ENCODE measurements around the gene PTPRF.
"Not testable (repeated sequence)": the region's sequence is repeated elsewhere in the genome, so short reads cannot be mapped to it uniquely, and the experiment has no call there.

Gene PTPRF

GRCh38 chr1:43537423-43538142, 6.9 kb downstream of the PTPRF start:
- DNase-seq (ENCODE audit: low read depth, low spot score), result no peak

- DNase-seq (ENCODE audit: low read depth, low spot score), result no peak
These were observed 7.4 kb downstream of the PTPRF start for GRCh38 chr1:43538143-43538487.

GRCh38 chr1:43538969-43539368, 8.3 kb downstream of the PTPRF start:
- no peak for DNase-seq (ENCODE audit: low read depth, low spot score)

GRCh38 chr1:43539726-43540434, 9.2 kb downstream of the PTPRF start:
- DNase-seq (ENCODE audit: low read depth, low spot score), result no peak

GRCh38 chr1:43540653-43541071, 10.0 kb downstream of the PTPRF start:
- no peak for DNase-seq (ENCODE audit: low read depth, low spot score)

- no peak for DNase-seq (ENCODE audit: low read depth, low spot score)
These were observed 10.5 kb downstream of the PTPRF start for GRCh38 chr1:43541141-43541540.

GRCh38 chr1:43541721-43542401, 11.2 kb downstream of the PTPRF start:
- DNase-seq (ENCODE audit: low read depth, low spot score), result no peak

GRCh38 chr1:43542527-43543458, 12.1 kb downstream of the PTPRF start:
- no peak for DNase-seq (ENCODE audit: low read depth, low spot score)

GRCh38 chr1:43543567-43543966, 12.9 kb downstream of the PTPRF start:
- no peak for DNase-seq (ENCODE audit: low read depth, low spot score)

GRCh38 chr1:43545339-43545694, 14.6 kb downstream of the PTPRF start:
- no peak for DNase-seq (ENCODE audit: low read depth, low spot score)

GRCh38 chr1:43545695-43546387, 15.2 kb downstream of the PTPRF start:
- DNase-seq (ENCODE audit: low read depth, low spot score), result no peak

GRCh38 chr1:43546388-43547100, 15.9 kb downstream of the PTPRF start:
- DNase-seq (ENCODE audit: low read depth, low spot score), result no peak

- DNase-seq (ENCODE audit: low read depth, low spot score), result no peak
These were observed 16.9 kb downstream of the PTPRF start for GRCh38 chr1:43547538-43548072.

- no peak for DNase-seq (ENCODE audit: low read depth, low spot score)
These were observed 17.9 kb downstream of the PTPRF start for GRCh38 chr1:43548285-43549271.

GRCh38 chr1:43549394-43549793, 18.7 kb downstream of the PTPRF start:
- not testable (repeated sequence) for DNase-seq (ENCODE audit: low read depth, low spot score)

- DNase-seq (ENCODE audit: low read depth, low spot score), result no peak
These were observed 19.4 kb downstream of the PTPRF start for GRCh38 chr1:43549921-43550597.

- DNase-seq (ENCODE audit: low read depth, low spot score), result no peak
These were observed 20.0 kb downstream of the PTPRF start for GRCh38 chr1:43550598-43551246.

GRCh38 chr1:43551396-43551888, 20.8 kb downstream of the PTPRF start:
- no peak for DNase-seq (ENCODE audit: low read depth, low spot score)
